ENCODE data around the gene SPATA16.
"Not testable (repeated sequence)": the region's sequence is repeated elsewhere in the genome, so short reads cannot be mapped to it uniquely, and the experiment has no call there.

SPATA16 gene

DNA sequence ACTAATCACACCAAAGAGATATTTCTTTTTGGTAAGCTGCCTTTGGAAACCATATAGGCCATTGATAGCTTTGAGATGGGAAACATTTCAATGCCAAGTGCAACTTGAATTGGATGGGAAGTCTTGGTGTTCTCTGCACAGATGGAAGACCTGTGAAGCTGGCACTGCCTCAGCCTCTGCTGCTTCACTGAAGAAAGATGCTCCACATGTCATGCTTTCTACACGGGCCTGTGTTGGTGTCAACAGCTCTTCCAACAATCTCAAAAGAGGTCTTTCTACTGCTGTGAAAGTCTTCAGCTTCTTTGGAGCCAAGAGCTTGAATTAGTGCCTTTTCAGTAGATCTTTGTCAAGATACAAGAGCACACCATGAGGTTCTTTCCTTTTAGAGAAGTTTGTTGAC lies 169.0 kb downstream of the SPATA16 start:
- Histone ChIP-seq H3K79me1 (ENCODE audit: low read length) (no peaks in the 10 kb centered on the region), H3K18ac (ENCODE audit: low read length) (no peak overlapping the region), H3K4me1 (ENCODE audit: control insufficient read depth in 1 of 2, insufficient read depth in 2 of 2, low read length in 2 of 2) (no peaks in the 10 kb centered on the region), H3K4me2 (ENCODE audit: low read length) (no peak overlapping the region), H3K14ac (ENCODE audit: low read length) (no peak overlapping the region), H4K8ac (ENCODE audit: low read depth, low read length) (no peak overlapping the region), H2BK5ac (ENCODE audit: low read depth, low read length, poor library complexity) (no peak overlapping the region), H3K27ac (ENCODE audit: low read depth, low read length) (no peak overlapping the region), H3K23ac (ENCODE audit: low read length) (no peak overlapping the region), H3K9me3 (ENCODE audit: insufficient read depth, low read depth, low read length) (no peaks in the 10 kb centered on the region), H2AK5ac (ENCODE audit: low read length) (no peak overlapping the region), H2BK12ac (ENCODE audit: low read length) (no peak overlapping the region), H3K36me3 (ENCODE audit: control insufficient read depth in 1 of 2, insufficient read depth in 2 of 2, low read length in 2 of 2) (no peaks in the 10 kb centered on the region), H3K27me3 (ENCODE audit: insufficient read depth, low read length) (no peaks in the 10 kb centered on the region), H2BK120ac (ENCODE audit: insufficient read depth, low read length, poor library complexity) (no peak overlapping the region), H2AFZ (ENCODE audit: insufficient read depth, low read length, poor library complexity) (no peak overlapping the region), H3K4me3 (ENCODE audit: low read depth, low read length) (no peak overlapping the region), H4K12ac (ENCODE audit: low read depth, low read length) (no peak overlapping the region), H3K9ac (ENCODE audit: low read length) (no peak overlapping the region), H3K4ac (ENCODE audit: low read depth, low read length) (no peak overlapping the region), H3K79me2 (ENCODE audit: control insufficient read depth, insufficient read depth, low read length, poor library complexity) (no peaks in the 10 kb centered on the region), H4K91ac (ENCODE audit: low read depth, low read length) (no peak overlapping the region)
- no CpG with 5 or more reads among the region's 1 CpG for WGBS (ENCODE audit: extremely low coverage, insufficient coverage, insufficient read length)
- DNase-seq: no peak

- no peak overlapping the region for H4K91ac ChIP-seq (ENCODE audit: low read depth, low read length)
- H3K4me3 ChIP-seq (ENCODE audit: low read depth, low read length): no peak overlapping the region
- no peak overlapping the region for H4K8ac ChIP-seq (ENCODE audit: low read depth, low read length)
- H2AK5ac ChIP-seq (ENCODE audit: low read length): no peak overlapping the region
- no peak overlapping the region for H3K4me2 ChIP-seq (ENCODE audit: low read length)
- H2BK12ac ChIP-seq (ENCODE audit: low read length): no peak overlapping the region
- H3K36me3 ChIP-seq (ENCODE audit: control insufficient read depth in 1 of 2, insufficient read depth in 2 of 2, low read length in 2 of 2): no peaks in the 10 kb centered on the region
- H2BK5ac ChIP-seq (ENCODE audit: low read depth, low read length, poor library complexity): no peak overlapping the region
- H3K4ac ChIP-seq (ENCODE audit: low read depth, low read length): no peak overlapping the region
- H4K12ac ChIP-seq (ENCODE audit: low read depth, low read length): no peak overlapping the region
- H3K9me3 ChIP-seq (ENCODE audit: insufficient read depth, low read depth, low read length): no peaks in the 10 kb centered on the region
- H3K14ac ChIP-seq (ENCODE audit: low read length): no peak overlapping the region
- no peak overlapping the region for H3K23ac ChIP-seq (ENCODE audit: low read length)
- no peak overlapping the region for H2AFZ ChIP-seq (ENCODE audit: insufficient read depth, low read length, poor library complexity)
- H3K27ac ChIP-seq (ENCODE audit: low read depth, low read length): no peak overlapping the region
- WGBS (ENCODE audit: extremely low coverage, insufficient coverage, insufficient read length): no CpG with 5 or more reads among the region's 2 CpGs
- no peaks in the 10 kb centered on the region for H3K27me3 ChIP-seq (ENCODE audit: insufficient read depth, low read length)
- H3K18ac ChIP-seq (ENCODE audit: low read length): no peak overlapping the region
- no peaks in the 10 kb centered on the region for H3K79me1 ChIP-seq (ENCODE audit: low read length)
- H3K4me1 ChIP-seq (ENCODE audit: control insufficient read depth in 1 of 2, insufficient read depth in 2 of 2, low read length in 2 of 2): no peaks in the 10 kb centered on the region
- no peak overlapping the region for H2BK120ac ChIP-seq (ENCODE audit: insufficient read depth, low read length, poor library complexity)
- DNase-seq: no peak
- no peak overlapping the region for H3K9ac ChIP-seq (ENCODE audit: low read length)
- no peaks in the 10 kb centered on the region for H3K79me2 ChIP-seq (ENCODE audit: control insufficient read depth, insufficient read depth, low read length, poor library complexity)
Observed at GRCh38 chr3:172968646-172969045, 172.4 kb downstream of the SPATA16 start.

DNA sequence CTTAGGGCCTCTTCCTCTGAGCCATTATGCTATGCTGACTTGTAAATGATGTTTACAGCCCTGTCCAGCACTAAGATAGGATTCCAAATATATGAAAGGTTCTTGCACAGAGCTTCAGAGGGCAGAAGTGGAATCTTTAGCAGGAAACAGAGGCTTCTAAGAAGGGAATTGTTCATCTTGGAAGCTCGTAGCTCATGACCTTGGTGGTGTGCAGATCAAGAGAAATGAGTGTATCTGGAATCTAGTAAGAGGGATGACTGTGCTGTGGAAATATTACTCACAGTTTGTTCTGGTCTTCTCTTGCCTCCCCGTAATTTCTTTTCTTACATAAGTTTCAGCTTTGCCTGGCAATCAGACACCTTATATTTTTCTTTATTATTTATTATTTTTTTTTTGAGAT lies 175.8 kb downstream of the SPATA16 start:
- Histone ChIP-seq H3K9me3 (ENCODE audit: insufficient read depth, low read depth, low read length) (no peaks in the 10 kb centered on the region), H3K4ac (ENCODE audit: low read depth, low read length) (no peak overlapping the region), H3K79me2 (ENCODE audit: control insufficient read depth, insufficient read depth, low read length, poor library complexity) (no peaks in the 10 kb centered on the region), H3K4me3 (ENCODE audit: low read depth, low read length) (no peak overlapping the region), H3K79me1 (ENCODE audit: low read length) (no peaks in the 10 kb centered on the region), H3K23ac (ENCODE audit: low read length) (no peak overlapping the region), H2BK12ac (ENCODE audit: low read length) (no peak overlapping the region), H4K91ac (ENCODE audit: low read depth, low read length) (no peak overlapping the region), H3K4me2 (ENCODE audit: low read length) (no peak overlapping the region), H3K14ac (ENCODE audit: low read length) (no peak overlapping the region), H3K9ac (ENCODE audit: low read length) (no peak overlapping the region), H3K4me1 (ENCODE audit: control insufficient read depth in 1 of 2, insufficient read depth in 2 of 2, low read length in 2 of 2) (no peaks in the 10 kb centered on the region), H2BK5ac (ENCODE audit: low read depth, low read length, poor library complexity) (no peak overlapping the region), H3K18ac (ENCODE audit: low read length) (no peak overlapping the region), H2AK5ac (ENCODE audit: low read length) (no peak overlapping the region), H3K36me3 (ENCODE audit: control insufficient read depth in 1 of 2, insufficient read depth in 2 of 2, low read length in 2 of 2) (no peaks in the 10 kb centered on the region), H2AFZ (ENCODE audit: insufficient read depth, low read length, poor library complexity) (no peak overlapping the region), H4K12ac (ENCODE audit: low read depth, low read length) (no peak overlapping the region), H2BK120ac (ENCODE audit: insufficient read depth, low read length, poor library complexity) (no peak overlapping the region), H4K8ac (ENCODE audit: low read depth, low read length) (no peak overlapping the region), H3K27ac (ENCODE audit: low read depth, low read length) (no peak overlapping the region), H3K27me3 (ENCODE audit: insufficient read depth, low read length) (no peaks in the 10 kb centered on the region)
- no peak for DNase-seq
- no CpG with 5 or more reads among the region's 2 CpGs for WGBS (ENCODE audit: extremely low coverage, insufficient coverage, insufficient read length)

DNA sequence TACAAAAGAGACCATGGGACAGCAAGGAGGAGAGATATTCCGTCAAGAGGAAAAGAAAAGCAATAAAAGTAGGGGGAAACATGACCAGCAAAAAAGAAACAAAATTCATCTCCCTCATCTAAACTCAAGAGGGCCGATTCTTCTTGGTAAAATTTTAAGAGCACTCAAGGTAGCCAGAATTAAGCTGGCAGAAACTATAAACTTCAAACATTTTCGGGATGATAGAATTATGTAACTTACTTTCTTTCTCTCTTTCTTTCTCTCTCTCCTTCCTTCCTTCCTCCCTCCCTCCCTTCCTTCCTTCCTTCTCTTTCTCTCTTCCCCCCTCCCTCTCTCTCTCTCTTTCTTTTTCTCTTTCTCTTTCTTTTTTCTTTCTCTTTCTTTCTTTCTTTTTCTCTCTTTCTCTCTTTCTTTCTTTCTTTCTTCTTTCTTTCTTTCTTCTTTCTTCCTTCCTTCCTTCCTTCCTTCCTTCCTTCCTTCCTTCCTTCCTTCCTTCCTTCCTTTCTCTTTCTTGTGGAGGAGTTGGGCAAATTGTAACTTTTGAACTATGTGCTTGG lies 180.3 kb downstream of the SPATA16 start:
- not testable (repeated sequence) for H3K9me3 ChIP-seq (ENCODE audit: insufficient read depth, low read depth, low read length); H3K79me1 ChIP-seq (ENCODE audit: low read length); H4K8ac ChIP-seq (ENCODE audit: low read depth, low read length); H3K18ac ChIP-seq (ENCODE audit: low read length); H2AFZ ChIP-seq (ENCODE audit: insufficient read depth, low read length, poor library complexity); H3K79me2 ChIP-seq (ENCODE audit: control insufficient read depth, insufficient read depth, low read length, poor library complexity); H3K4ac ChIP-seq (ENCODE audit: low read depth, low read length); H4K12ac ChIP-seq (ENCODE audit: low read depth, low read length); H3K4me3 ChIP-seq (ENCODE audit: low read depth, low read length); H2BK12ac ChIP-seq (ENCODE audit: low read length); H2AK5ac ChIP-seq (ENCODE audit: low read length); H2BK5ac ChIP-seq (ENCODE audit: low read depth, low read length, poor library complexity); H3K27me3 ChIP-seq (ENCODE audit: insufficient read depth, low read length); H3K14ac ChIP-seq (ENCODE audit: low read length); H2BK120ac ChIP-seq (ENCODE audit: insufficient read depth, low read length, poor library complexity); H3K27ac ChIP-seq (ENCODE audit: low read depth, low read length); H3K9ac ChIP-seq (ENCODE audit: low read length); H4K91ac ChIP-seq (ENCODE audit: low read depth, low read length); DNase-seq; H3K4me2 ChIP-seq (ENCODE audit: low read length); H3K4me1 ChIP-seq (ENCODE audit: control insufficient read depth in 1 of 2, insufficient read depth in 2 of 2, low read length in 2 of 2); H3K36me3 ChIP-seq (ENCODE audit: control insufficient read depth in 1 of 2, insufficient read depth in 2 of 2, low read length in 2 of 2); H3K23ac ChIP-seq (ENCODE audit: low read length)
- no CpG with 5 or more reads among the region's 3 CpGs for WGBS (ENCODE audit: extremely low coverage, insufficient coverage, insufficient read length)
